ENCODE data around the gene SHH.

DNA sequence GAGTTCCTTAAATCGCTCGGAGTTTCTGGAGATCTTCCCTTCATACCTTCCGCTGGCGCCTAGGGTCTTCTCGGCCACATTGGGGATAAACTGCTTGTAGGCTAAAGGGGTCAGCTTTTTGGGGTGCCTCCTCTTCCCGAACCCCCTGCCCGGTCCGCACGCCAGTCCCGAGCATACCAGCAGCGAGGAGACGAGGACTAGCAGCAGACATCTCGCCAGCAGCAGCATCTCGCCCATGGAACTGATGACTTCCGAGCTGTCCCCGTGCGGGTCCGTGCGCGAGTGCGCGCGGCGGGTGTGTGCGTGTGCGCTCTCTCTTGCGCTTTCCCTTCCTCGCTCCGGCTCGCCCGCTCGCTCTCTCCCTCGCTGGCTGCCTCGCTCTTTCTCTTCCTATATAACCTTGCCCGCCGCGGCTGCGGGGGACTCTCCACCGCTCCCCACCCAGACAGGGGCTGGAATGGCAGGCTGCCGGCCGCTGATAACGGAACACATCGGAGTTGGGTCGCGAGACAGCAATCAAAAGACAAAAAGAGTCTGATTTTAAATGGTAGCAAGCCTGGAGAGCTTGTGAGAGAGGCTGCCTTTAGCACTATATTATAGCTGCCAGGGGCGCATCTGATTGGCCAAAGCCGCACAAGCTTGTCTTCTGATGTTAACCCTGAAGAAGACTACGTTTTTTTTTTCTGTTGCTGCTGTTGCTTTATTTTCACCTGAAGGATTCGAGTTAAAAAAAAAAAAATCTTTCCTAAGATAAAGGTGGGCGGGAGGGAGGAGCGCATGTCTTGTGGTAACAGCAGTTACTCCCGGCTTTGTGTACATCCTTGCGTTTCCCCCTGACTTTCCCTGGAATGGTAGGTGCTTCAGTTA, at the start of gene SHH:
- TF ChIP-seq, protein P1, sequence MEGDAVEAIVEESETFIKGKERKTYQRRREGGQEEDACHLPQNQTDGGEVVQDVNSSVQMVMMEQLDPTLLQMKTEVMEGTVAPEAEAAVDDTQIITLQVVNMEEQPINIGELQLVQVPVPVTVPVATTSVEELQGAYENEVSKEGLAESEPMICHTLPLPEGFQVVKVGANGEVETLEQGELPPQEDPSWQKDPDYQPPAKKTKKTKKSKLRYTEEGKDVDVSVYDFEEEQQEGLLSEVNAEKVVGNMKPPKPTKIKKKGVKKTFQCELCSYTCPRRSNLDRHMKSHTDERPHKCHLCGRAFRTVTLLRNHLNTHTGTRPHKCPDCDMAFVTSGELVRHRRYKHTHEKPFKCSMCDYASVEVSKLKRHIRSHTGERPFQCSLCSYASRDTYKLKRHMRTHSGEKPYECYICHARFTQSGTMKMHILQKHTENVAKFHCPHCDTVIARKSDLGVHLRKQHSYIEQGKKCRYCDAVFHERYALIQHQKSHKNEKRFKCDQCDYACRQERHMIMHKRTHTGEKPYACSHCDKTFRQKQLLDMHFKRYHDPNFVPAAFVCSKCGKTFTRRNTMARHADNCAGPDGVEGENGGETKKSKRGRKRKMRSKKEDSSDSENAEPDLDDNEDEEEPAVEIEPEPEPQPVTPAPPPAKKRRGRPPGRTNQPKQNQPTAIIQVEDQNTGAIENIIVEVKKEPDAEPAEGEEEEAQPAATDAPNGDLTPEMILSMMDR (IDR thresholded peaks at IDR 0.05): no peak
- TF ChIP-seq POLR2A (IDR thresholded peaks at IDR 0.05): no peak

Measured in testis (tissue), 2 donors.